T-helper 17 cell (primary cell): Measurements from ENCODE around the gene KIF1C. TPM values are rescaled to one million over a fixed set of nuclear protein-coding genes. Genes with fewer than 3 reads are reported as not detected.

ENCODE experiments used
- ATAC-seq: fragments of 150-1000 bp; cut with Tn5 transposase; 2 replicates; pipeline ENCODE4 v1.10.0; 2021; ENCODE audit warnings: mild to moderate bottlenecking, moderate library complexity
- DNase-seq, 3 donors: peaks; one replicate each; pipeline versions ENCODE4 v3.0.0 to v3.0.0-alpha.2; 2020 to 2021
- H3K9me3 ChIP-seq: one replicate; pipeline ENCODE4 v1.7.0; 2013; ENCODE audit warnings: low read length, mild to moderate bottlenecking; ENCODE audit not compliant: control insufficient read depth, poor library complexity, severe bottlenecking
- H3K27ac Mint-ChIP-seq: one replicate; pipeline ENCODE4 v1.8.0; 2022; ENCODE audit warnings: mild to moderate bottlenecking, moderate library complexity, mixed read lengths
- H3K27me3 Mint-ChIP-seq: one replicate; pipeline ENCODE4 v1.8.0; 2022; ENCODE audit warnings: mixed read lengths
- H3K36me3 Mint-ChIP-seq: one replicate; pipeline ENCODE4 v1.8.0; 2022; ENCODE audit warnings: low read depth, mixed read lengths
- H3K4me1 Mint-ChIP-seq: one replicate; pipeline ENCODE4 v1.8.0; 2022; ENCODE audit warnings: mild to moderate bottlenecking, mixed read lengths
- H3K4me3 Mint-ChIP-seq: one replicate; pipeline ENCODE4 v1.8.0; 2022; ENCODE audit warnings: mild to moderate bottlenecking, moderate library complexity, mixed read lengths
- total RNA-seq, 4 donors: library from RNA in 2 of 4; stranded (reverse) in 2 of 4; gene quantifications; one replicate each; pipeline ENCODE4 v1.2.3 and lab custom pipeline; 2022 to 2026

Gene KIF1C
- total RNA-seq, 2 donors from 2014 or later = 15.4 to 19.3 TPM

- Mint-ChIP-seq H3K27me3 (no peaks in the 10 kb centered on the region), H3K36me3 (peaks cover under 1% of the 10 kb centered on the region), H3K4me1 (peaks cover 28% of the 10 kb centered on the region), H3K27ac (peak overlapping the region; percentile 88), H3K4me3 (peak overlapping the region; percentile 90)
- ATAC-seq = peak; percentile 23
- H3K9me3 ChIP-seq = no peaks in the 10 kb centered on the region
- no peak for DNase-seq
Measured at GRCh38 chr17:4998732-4999429, 1.1 kb downstream of the KIF1C start.

DNA sequence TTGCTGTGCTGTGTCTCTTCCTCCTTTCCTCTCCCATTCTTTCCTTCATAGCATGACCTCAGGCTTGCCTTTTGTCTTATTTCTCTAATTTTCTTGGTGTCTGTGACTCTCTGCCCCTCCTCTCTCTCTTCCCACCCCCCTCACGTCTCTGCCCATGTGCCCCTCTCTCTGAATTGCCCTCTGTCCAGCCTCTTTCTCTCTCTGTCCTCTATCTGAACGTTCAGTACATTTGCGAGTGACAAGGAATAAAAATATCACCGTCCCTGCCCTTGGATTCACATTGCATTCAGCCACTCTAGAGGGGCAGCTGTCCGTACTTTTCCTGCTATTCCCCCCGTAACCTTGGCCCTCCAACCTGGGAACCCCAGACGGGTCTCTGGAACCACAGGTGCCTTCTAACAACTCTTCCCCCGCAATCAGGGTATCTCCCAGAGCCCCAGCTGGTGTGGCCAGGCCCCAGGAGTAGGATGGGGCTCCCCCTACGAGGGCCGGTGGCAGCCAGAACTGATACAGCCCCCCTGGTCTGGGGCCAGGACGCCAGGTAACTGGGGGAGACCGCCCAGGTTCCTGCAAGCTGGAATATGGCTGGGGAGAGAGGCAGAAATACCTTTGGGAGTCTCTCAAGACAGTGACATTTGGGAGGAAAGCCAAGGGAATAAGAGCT lies 1.8 kb downstream of the KIF1C start:
- H3K27ac Mint-ChIP-seq = peak overlapping the region; percentile 88
- no peaks in the 10 kb centered on the region for H3K27me3 Mint-ChIP-seq
- H3K4me3 Mint-ChIP-seq = peak overlapping the region; percentile 90
- peaks cover 6% of the 10 kb centered on the region for H3K36me3 Mint-ChIP-seq
- ATAC-seq = no peak
- H3K9me3 ChIP-seq = no peaks in the 10 kb centered on the region
- no peak for DNase-seq
- peaks cover 28% of the 10 kb centered on the region for H3K4me1 Mint-ChIP-seq

GRCh38 chr17:5000237-5000639 lies 2.5 kb downstream of the KIF1C start:
- H3K36me3 Mint-ChIP-seq = peaks cover 8% of the 10 kb centered on the region
- no peaks in the 10 kb centered on the region for H3K27me3 Mint-ChIP-seq
- ATAC-seq (no peak), DNase-seq (no peak)
- H3K27ac Mint-ChIP-seq = no peak overlapping the region
- peak overlapping the region; percentile 90 for H3K4me3 Mint-ChIP-seq
- peaks cover 25% of the 10 kb centered on the region for H3K4me1 Mint-ChIP-seq
- no peaks in the 10 kb centered on the region for H3K9me3 ChIP-seq

DNA sequence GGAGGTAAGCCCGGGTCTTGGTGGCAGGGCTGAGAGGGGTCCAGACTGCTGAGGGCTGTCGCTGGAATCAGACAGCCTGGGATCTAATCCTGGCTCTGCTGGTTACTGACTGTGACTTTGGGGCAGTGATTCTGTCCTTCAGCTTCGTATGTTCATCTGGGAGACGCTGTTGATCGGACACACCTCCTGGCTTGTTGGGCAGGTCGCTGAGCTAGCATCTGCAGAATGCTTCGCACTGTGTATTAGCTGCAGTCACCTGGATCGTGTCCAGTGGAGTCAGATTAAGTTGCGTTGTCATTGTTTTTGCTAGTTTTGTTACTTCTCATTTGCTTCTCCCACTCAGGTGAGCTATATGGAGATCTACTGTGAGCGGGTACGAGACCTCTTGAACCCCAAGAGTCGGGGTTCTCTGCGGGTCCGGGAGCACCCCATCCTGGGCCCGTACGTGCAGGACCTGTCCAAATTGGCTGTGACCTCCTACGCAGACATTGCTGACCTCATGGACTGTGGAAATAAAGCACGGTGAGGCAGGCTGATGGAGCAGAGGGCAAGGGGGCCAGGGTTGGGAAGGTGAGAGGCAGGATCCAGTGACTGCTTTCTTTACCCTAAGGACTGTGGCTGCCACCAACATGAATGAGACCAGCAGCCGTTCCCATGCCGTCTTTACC lies 4.5 kb downstream of the KIF1C start:
- H3K9me3 ChIP-seq = no peaks in the 10 kb centered on the region
- DNase-seq (no peak), ATAC-seq (no peak)
- Mint-ChIP-seq H3K4me1 (peaks cover 20% of the 10 kb centered on the region), H3K36me3 (peaks cover 13% of the 10 kb centered on the region), H3K4me3 (no peak overlapping the region), H3K27ac (no peak overlapping the region), H3K27me3 (no peaks in the 10 kb centered on the region)

DNA sequence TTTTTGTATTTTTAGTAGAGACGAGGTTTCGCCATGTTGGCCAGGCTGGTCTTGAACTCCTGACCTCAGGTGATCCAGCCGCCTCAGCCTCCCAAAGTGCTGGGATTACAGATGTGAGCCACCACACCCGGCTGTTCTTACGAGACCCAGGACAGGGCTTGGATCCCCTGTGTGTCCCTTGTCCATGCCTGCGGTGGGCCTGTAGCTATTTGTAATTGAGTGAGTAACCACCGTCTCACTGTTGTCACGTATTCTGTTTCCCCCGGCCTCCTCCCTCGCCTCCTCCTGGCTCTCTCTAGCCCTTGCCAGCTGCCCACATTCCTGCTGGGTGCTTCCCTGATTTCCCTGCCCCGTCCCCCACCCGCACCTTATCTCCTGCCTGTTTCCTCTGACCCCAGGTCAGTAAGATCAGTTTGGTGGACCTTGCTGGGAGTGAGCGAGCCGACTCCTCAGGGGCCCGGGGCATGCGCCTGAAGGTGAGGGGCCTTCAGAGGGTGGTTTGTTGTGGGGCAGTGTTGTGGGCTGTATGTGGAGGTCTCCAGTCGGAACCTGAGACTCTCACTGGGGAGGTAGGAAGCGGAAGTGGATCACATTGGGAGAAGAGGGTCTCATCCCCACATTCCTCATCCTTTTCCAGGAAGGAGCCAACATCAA lies 5.6 kb downstream of the KIF1C start:
- peaks cover 21% of the 10 kb centered on the region for H3K36me3 Mint-ChIP-seq
- no peak for ATAC-seq
- no peak overlapping the region for H3K27ac Mint-ChIP-seq
- no peaks in the 10 kb centered on the region for H3K27me3 Mint-ChIP-seq
- H3K4me1 Mint-ChIP-seq = peaks cover 25% of the 10 kb centered on the region
- no peak overlapping the region for H3K4me3 Mint-ChIP-seq
- H3K9me3 ChIP-seq = no peaks in the 10 kb centered on the region
- DNase-seq = no peak

- H3K27me3 Mint-ChIP-seq = no peaks in the 10 kb centered on the region
- ATAC-seq = no peak
- H3K27ac Mint-ChIP-seq = peak overlapping the region; percentile 67
- H3K36me3 Mint-ChIP-seq = peaks cover 15% of the 10 kb centered on the region
- no peak overlapping the region for H3K4me3 Mint-ChIP-seq
- DNase-seq = no peak
- peaks cover 6% of the 10 kb centered on the region for H3K4me1 Mint-ChIP-seq
- H3K9me3 ChIP-seq = no peaks in the 10 kb centered on the region
Measured at GRCh38 chr17:5011928-5012327, 14.2 kb downstream of the KIF1C start.

DNA sequence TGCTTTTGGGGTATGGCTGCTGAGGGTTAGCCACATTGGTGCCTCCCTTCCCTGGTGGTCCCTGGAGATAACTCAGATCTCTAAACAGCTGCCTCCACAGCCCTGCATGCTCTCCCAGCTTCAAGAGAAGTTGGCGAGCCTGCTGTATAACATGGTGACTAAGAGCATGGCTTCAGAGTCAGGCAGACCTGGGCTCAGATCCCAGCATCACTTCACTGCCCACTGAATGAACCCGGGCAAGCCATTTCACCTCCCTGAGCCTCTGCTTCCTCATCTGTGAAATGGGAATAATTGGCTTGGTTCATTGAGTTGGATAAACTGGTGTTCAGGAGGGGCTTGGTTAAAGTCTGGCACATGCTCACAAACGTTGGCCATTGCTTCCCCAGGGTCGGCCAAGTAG lies 16.6 kb downstream of the KIF1C start:
- ATAC-seq = no peak
- H3K4me3 Mint-ChIP-seq = no peak overlapping the region
- peaks cover 4% of the 10 kb centered on the region for H3K4me1 Mint-ChIP-seq
- no peaks in the 10 kb centered on the region for H3K9me3 ChIP-seq
- H3K36me3 Mint-ChIP-seq = peaks cover 4% of the 10 kb centered on the region
- no peaks in the 10 kb centered on the region for H3K27me3 Mint-ChIP-seq
- DNase-seq = no peak
- H3K27ac Mint-ChIP-seq = no peak overlapping the region

GRCh38 chr17:5019475-5019956 lies 21.8 kb downstream of the KIF1C start:
- H3K27ac Mint-ChIP-seq = peak overlapping the region; percentile 24
- DNase-seq (no peak), ATAC-seq (peak; percentile 76)
- no peak overlapping the region for H3K4me3 Mint-ChIP-seq
- peaks cover 6% of the 10 kb centered on the region for H3K4me1 Mint-ChIP-seq
- H3K27me3 Mint-ChIP-seq = no peaks in the 10 kb centered on the region
- no peaks in the 10 kb centered on the region for H3K9me3 ChIP-seq
- peaks cover 6% of the 10 kb centered on the region for H3K36me3 Mint-ChIP-seq

DNA sequence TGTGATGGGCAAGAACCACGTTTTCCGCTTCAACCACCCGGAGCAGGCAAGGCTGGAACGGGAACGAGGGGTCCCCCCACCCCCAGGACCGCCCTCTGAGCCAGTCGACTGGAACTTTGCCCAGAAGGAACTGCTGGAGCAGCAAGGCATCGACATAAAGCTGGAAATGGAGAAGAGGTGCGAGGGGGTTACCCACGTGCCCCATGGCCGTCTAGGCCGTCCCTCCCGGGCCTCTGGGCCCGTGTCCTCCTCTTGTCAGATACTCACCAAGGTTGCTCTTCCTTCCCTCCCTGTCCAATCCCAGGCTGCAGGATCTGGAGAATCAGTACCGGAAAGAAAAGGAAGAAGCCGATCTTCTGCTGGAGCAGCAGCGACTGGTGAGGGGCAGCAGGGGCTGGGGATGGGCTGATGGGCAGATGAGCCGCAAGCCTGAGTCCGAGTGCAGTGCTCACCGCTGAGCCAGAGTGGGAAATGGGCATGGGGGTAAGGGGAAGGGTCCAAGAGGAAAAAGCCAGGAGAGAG lies 22.8 kb downstream of the KIF1C start:
- Mint-ChIP-seq H3K36me3 (peaks cover 6% of the 10 kb centered on the region), H3K27me3 (no peaks in the 10 kb centered on the region), H3K4me1 (peaks cover 6% of the 10 kb centered on the region), H3K27ac (peak overlapping the region; percentile 24), H3K4me3 (no peak overlapping the region)
- no peaks in the 10 kb centered on the region for H3K9me3 ChIP-seq
- no peak for DNase-seq
- no peak for ATAC-seq

DNA sequence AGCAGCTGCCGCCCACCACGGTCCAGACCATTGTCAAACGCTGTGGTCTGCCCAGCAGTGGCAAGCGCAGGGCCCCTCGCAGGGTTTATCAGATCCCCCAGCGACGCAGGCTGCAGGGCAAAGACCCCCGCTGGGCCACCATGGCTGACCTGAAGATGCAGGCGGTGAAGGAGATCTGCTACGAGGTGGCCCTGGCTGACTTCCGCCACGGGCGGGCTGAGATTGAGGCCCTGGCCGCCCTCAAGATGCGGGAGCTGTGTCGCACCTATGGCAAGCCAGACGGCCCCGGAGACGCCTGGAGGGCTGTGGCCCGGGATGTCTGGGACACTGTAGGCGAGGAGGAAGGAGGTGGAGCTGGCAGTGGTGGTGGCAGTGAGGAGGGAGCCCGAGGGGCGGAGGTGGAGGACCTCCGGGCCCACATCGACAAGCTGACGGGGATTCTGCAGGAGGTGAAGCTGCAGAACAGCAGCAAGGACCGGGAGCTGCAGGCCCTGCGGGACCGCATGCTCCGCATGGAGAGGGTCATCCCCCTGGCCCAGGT lies 24.5 kb downstream of the KIF1C start:
- H3K9me3 ChIP-seq = no peaks in the 10 kb centered on the region
- Mint-ChIP-seq H3K27me3 (no peaks in the 10 kb centered on the region), H3K4me3 (no peak overlapping the region), H3K27ac (no peak overlapping the region), H3K4me1 (peaks cover 6% of the 10 kb centered on the region), H3K36me3 (peaks cover 6% of the 10 kb centered on the region)
- ATAC-seq (no peak), DNase-seq (no peak)

DNA sequence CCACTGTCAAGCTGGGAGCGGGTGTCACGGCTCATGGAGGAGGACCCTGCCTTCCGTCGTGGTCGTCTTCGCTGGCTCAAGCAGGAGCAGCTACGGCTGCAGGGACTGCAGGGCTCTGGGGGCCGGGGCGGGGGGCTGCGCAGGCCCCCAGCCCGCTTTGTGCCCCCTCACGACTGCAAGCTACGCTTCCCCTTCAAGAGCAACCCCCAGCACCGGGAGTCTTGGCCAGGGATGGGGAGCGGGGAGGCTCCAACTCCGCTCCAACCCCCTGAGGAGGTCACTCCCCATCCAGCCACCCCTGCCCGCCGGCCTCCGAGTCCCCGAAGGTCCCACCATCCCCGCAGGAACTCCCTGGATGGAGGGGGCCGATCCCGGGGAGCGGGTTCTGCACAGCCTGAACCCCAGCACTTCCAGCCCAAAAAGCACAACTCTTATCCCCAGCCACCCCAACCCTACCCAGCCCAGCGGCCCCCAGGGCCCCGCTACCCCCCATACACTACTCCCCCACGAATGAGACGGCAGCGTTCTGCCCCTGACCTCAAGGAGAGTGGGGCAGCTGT lies 25.9 kb downstream of the KIF1C start:
- Mint-ChIP-seq H3K27ac (no peak overlapping the region), H3K4me1 (peaks cover 6% of the 10 kb centered on the region), H3K36me3 (peaks cover 6% of the 10 kb centered on the region), H3K4me3 (no peak overlapping the region), H3K27me3 (no peaks in the 10 kb centered on the region)
- no peak for ATAC-seq
- H3K9me3 ChIP-seq = no peaks in the 10 kb centered on the region
- DNase-seq = no peak

- H3K4me3 Mint-ChIP-seq = no peak overlapping the region
- peaks cover 4% of the 10 kb centered on the region for H3K36me3 Mint-ChIP-seq
- no peaks in the 10 kb centered on the region for H3K4me1 Mint-ChIP-seq
- no peak overlapping the region for H3K27ac Mint-ChIP-seq
- H3K9me3 ChIP-seq = no peaks in the 10 kb centered on the region
- no peak for DNase-seq
- H3K27me3 Mint-ChIP-seq = no peaks in the 10 kb centered on the region
- no peak for ATAC-seq
Measured at GRCh38 chr17:5024604-5025003, 26.9 kb downstream of the KIF1C start.
